Adrenal gland (tissue), 12 donors: ENCODE results near the gene ANGPT4. TPM values are rescaled to one million over a fixed set of nuclear protein-coding genes. Genes with fewer than 3 reads are reported as not detected.

Experiments
- DNase-seq, 7 donors: peaks; one replicate each; pipeline ENCODE4 v3.0.0-alpha.2; 2019 to 2020
- H3K27ac ChIP-seq, 5 donors: fragments of 200-600 bp; sonication (generic) in 4 of 5; 1 replicate in 3 of 5; 2 replicates in 2 of 5; pipeline versions ENCODE4 v1.5.1 to v1.8.0; 2016 to 2020; ENCODE audit warnings: mild to moderate bottlenecking in 1 of 5
- H3K27me3 ChIP-seq: fragments of 200-600 bp; 2 replicates; pipeline ENCODE4 v1.8.0; 2021
- H3K36me3 ChIP-seq, 2 donors: fragments of 200-600 bp; replicated peaks in 1 of 2; 1 replicate in 1 of 2; 2 replicates in 1 of 2; pipeline versions ENCODE4 v1.5.1 to v1.8.0; 2018 to 2022
- H3K4me1 ChIP-seq, 2 donors: fragments of 200-600 bp; replicated peaks in 1 of 2; 1 replicate in 1 of 2; 2 replicates in 1 of 2; pipeline versions ENCODE4 v1.5.1 to v1.8.0; 2018 to 2021
- H3K4me3 ChIP-seq, 4 donors: fragments of 200-600 bp; sonication (generic) in 3 of 4; one replicate each; pipeline ENCODE4 v1.5.1; 2016 to 2018
- H3K9me3 ChIP-seq, 3 donors: fragments of 200-600 bp; sonication (generic) in 1 of 3; replicated peaks in 1 of 3; 1 replicate in 2 of 3; 2 replicates in 1 of 3; pipeline versions ENCODE4 v1.5.1 to v1.8.0; 2016 to 2021
- POLR2A ChIP-seq, 2 donors: fragments of 450-650 bp; IDR thresholded peaks; one replicate each; pipeline ENCODE4 v1.6.1; 2017; ENCODE audit warnings: antibody characterized with exemption in 2 of 2, mild to moderate bottlenecking in 2 of 2, moderate library complexity in 1 of 2
- WGBS, 4 donors: extraction: QIAGEN DNeasy Blood & Tissue Kit in 2 of 4; methylation state at CpG; one replicate each; pipeline versions ENCODE4 v1.1.5 to v1.1.7; 2013 to 2017; 5-methylcytosine and 5-hydroxymethylcytosine counted together
- intact Hi-C, 2 donors: fragments of 100-400 bp; cut with DNase I; formaldehyde crosslinking; loops; one replicate each; pipeline versions ENCODE4 v1.14.1 to v1.15.0; 2022 to 2023
- polyA plus RNA-seq, 3 donors: library from polyadenylated mRNA; stranded (reverse); fragments of 200-250 nt in 2 of 3; fragments of 350-450 nt in 1 of 3; fragmentation: Illumina TruSeq in 1 of 3; extraction: RNeasy Lipid Tissue Mini Kit (QIAGEN cat#74804) in 1 of 3; gene quantifications; one replicate each; pipeline ENCODE4 v1.2.3, GENCODE V29; 2013 to 2014
- total RNA-seq, 9 donors: library from RNA; depleted of rRNA in 4 of 9; stranded (reverse); fragments of >200 nt in 4 of 9; fragments of 120-200 nt in 1 of 9; fragmentation: NEBNext Ultra II Directional in 1 of 9; extraction: Animal tissue kit (Norgen Biotek cat#: 25700) in 1 of 9; gene quantifications; one replicate each; pipeline versions ENCODE4 v1.1.0 to v1.2.4, GENCODE V29; 2013 to 2023
- TF ChIP-seq, protein P1 (sequence below), 6 experiments: fragments of 450-650 bp in 4 of 6; fragments of 200-600 bp in 2 of 6; sonication (generic) in 1 of 6; IDR thresholded peaks; 1 replicate in 5 of 6; 2 replicates in 1 of 6; pipeline versions ENCODE4 v1.5.1 to v1.8.0; 2016 to 2021; ENCODE audit warnings: antibody characterized with exemption in 6 of 6, mild to moderate bottlenecking in 2 of 6, moderate library complexity in 1 of 6
- donor health status: healthy with polysubstance abuse.
- donor health status: Bipolar disorder and iron deficiency.
- donor health status: DM: yes; HTN: yes; CAD: no.
- donor health status: DM: no; HTN: no; CAD: no.
- donor health status: DM: no; HTN: no; CAD: no.
- donor health status: DM: yes; HTN: yes; CAD: no.

ANGPT4 gene
- total and polyA plus RNA-seq, 12 donors = 0.06 to 1.0 (median 0.27) TPM; not detected in 1

DNA sequence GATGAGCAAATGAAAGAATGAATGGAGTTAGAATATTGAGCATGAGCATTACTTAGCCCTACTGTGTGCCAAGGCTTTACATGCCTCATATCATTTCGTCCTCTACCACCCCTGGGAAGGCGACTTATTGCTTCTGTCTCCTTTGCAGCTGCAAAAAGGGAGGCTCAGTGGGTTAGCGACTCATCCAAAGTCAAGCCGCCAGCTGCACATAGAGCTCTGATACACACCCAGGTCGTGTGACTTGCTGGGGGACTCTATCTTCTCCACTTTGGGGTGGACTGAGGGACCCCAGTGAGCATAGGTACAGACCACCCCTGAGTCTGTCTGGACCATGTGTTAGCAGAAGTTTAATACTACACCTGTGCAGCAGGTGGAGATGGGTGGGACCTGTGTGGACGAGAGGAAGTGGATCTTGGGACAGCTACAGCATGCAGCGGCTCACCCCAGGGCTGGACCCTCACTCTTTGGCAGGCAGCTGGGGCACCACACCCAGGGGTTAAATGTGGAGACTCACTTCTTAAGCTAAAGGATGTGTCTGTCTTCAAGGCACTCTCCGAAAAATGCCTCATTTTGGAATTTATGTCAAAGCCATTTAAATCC is 36.2 kb upstream of the ANGPT4 start:
- H3K27me3 ChIP-seq = peaks cover 12% of the 10 kb centered on the region
- no peaks in the 10 kb centered on the region for H3K9me3 ChIP-seq
- no peak for DNase-seq
- 61 to 89% (median 68%) methylated on average over 6 to 8 of the region's 8 CpGs for WGBS, 4 donors
- H3K36me3 ChIP-seq = no peaks in the 10 kb centered on the region
- no peak for TF ChIP-seq POLR2A (IDR thresholded peaks at IDR 0.05)
- TF ChIP-seq, protein P1, sequence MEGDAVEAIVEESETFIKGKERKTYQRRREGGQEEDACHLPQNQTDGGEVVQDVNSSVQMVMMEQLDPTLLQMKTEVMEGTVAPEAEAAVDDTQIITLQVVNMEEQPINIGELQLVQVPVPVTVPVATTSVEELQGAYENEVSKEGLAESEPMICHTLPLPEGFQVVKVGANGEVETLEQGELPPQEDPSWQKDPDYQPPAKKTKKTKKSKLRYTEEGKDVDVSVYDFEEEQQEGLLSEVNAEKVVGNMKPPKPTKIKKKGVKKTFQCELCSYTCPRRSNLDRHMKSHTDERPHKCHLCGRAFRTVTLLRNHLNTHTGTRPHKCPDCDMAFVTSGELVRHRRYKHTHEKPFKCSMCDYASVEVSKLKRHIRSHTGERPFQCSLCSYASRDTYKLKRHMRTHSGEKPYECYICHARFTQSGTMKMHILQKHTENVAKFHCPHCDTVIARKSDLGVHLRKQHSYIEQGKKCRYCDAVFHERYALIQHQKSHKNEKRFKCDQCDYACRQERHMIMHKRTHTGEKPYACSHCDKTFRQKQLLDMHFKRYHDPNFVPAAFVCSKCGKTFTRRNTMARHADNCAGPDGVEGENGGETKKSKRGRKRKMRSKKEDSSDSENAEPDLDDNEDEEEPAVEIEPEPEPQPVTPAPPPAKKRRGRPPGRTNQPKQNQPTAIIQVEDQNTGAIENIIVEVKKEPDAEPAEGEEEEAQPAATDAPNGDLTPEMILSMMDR (IDR thresholded peaks at IDR 0.05) = no peak
- no peak overlapping the region for H3K27ac ChIP-seq
- intact Hi-C loops = no loop called here
- H3K4me3 ChIP-seq = no peak overlapping the region
- H3K4me1 ChIP-seq = no peaks in the 10 kb centered on the region

DNA sequence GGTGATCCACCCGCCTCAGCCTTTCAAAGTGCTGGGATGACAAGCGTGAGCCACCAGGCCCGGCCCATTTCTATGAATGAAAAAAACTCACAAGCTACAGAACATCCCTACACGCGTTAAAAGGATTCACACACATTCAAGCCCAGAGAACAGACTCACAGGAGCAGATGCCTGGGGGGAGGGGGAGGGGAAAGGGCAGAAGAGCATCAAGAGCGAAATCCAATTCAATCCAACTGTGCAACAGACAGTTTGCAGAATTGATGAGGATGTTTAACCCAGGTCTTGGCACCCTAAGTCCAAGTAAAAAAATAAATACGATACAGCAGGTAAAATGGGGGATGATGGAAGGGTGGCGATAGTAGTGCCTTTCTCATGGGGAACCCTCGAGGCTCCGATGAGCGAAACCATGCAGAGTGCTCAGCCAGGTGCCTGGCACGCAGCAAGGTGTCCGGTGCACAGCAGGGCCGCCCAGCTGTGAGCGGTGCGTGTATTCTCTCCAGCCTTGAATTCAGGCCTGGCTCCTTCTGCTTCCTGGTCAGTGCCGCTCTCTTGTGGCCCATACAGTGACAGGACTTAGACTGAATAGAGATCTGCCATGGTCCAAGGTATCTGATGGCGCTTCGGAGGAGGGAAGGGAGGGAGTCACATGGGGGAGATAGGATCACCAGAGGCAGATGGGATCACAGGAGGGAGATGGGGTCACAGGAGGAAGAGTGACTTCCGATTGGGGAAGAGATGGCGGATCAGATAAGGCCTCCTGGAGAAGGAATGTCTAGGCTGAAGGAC is 35.4 kb upstream of the ANGPT4 start:
- peaks cover 12% of the 10 kb centered on the region for H3K27me3 ChIP-seq
- TF ChIP-seq, protein P1 (IDR thresholded peaks at IDR 0.05) = no peak
- TF ChIP-seq POLR2A (IDR thresholded peaks at IDR 0.05) = no peak
- H3K36me3 ChIP-seq = no peaks in the 10 kb centered on the region
- no peak for DNase-seq
- H3K4me1 ChIP-seq = no peaks in the 10 kb centered on the region
- H3K27ac ChIP-seq = no peak overlapping the region
- intact Hi-C loops = no loop called here
- no peaks in the 10 kb centered on the region for H3K9me3 ChIP-seq
- 81 to 88% (median 81%) methylated on average over 15 to 21 of the region's 21 CpGs for WGBS, 4 donors
- H3K4me3 ChIP-seq = no peak overlapping the region

- Histone ChIP-seq H3K27ac (no peak overlapping the region), H3K9me3 (no peaks in the 10 kb centered on the region), H3K27me3 (peaks cover 6% of the 10 kb centered on the region), H3K4me3 (no peak overlapping the region), H3K36me3 (no peaks in the 10 kb centered on the region), H3K4me1 (no peaks in the 10 kb centered on the region)
- intact Hi-C loops = no loop called here
- TF ChIP-seq POLR2A (IDR thresholded peaks at IDR 0.05) = no peak
- TF ChIP-seq, protein P1 (IDR thresholded peaks at IDR 0.05) = no peak
- 84 to 92% (median 88%) methylated on average over 7 of the region's 7 CpGs for WGBS, 4 donors
- DNase-seq = no peak
Measured at GRCh38 chr20:949717-950116, 33.6 kb upstream of the ANGPT4 start.

- no peak for DNase-seq
- no peak overlapping the region for H3K27ac ChIP-seq
- intact Hi-C loops = no loop called here
- no peaks in the 10 kb centered on the region for H3K4me1 ChIP-seq
- WGBS, 4 donors = 71 to 80% (median 78%) methylated on average over 2 to 8 of the region's 8 CpGs
- no peaks in the 10 kb centered on the region for H3K9me3 ChIP-seq
- H3K27me3 ChIP-seq = peaks cover 6% of the 10 kb centered on the region
- TF ChIP-seq POLR2A (IDR thresholded peaks at IDR 0.05) = no peak
- no peaks in the 10 kb centered on the region for H3K36me3 ChIP-seq
- no peak overlapping the region for H3K4me3 ChIP-seq
Measured at GRCh38 chr20:946826-947225, 30.7 kb upstream of the ANGPT4 start.
